ENCODE data around the gene UNC5A. TPM values are rescaled to one million over a fixed set of nuclear protein-coding genes. Genes with fewer than 3 reads are reported as not detected.
A peak's percentile ranks its signal among the peaks of the same experiment; 100 is the strongest.

The UNC5A gene
- total and polyA plus RNA-seq, 9 of the 15 experiments (the other 6 are each of a cell fraction or from before 2014, with no cell fraction given) = not detected

- TF ChIP-seq PREB (CRISPR knock-in tag; IDR thresholded peaks at IDR 0.05) (no peak), ZNF316 (IDR thresholded peaks at IDR 0.05) (peak; percentile 77), SMC3 (conservative IDR thresholded peaks at IDR 0.05; ENCODE audit: insufficient read depth, low read depth, low read length) (no peak), ZC3H4 (CRISPR knock-in tag; IDR thresholded peaks at IDR 0.05; ENCODE audit: borderline replicate concordance) (no peak), FUS (optimal IDR thresholded peaks at IDR 0.05; ENCODE audit: low read depth, low read length) (no peak), HMBOX1 (IDR thresholded peaks at IDR 0.05) (no peak), ZNF655 (CRISPR knock-in tag; IDR thresholded peaks at IDR 0.05) (no peak), ZNF76 (CRISPR knock-in tag; IDR thresholded peaks at IDR 0.05; ENCODE audit: borderline replicate concordance) (no peak), ARNT (IDR thresholded peaks at IDR 0.05) (no peak), ZNF584 (CRISPR knock-in tag; IDR thresholded peaks at IDR 0.05; ENCODE audit: low read depth) (no peak), SMARCB1 (IDR thresholded peaks at IDR 0.05; ENCODE audit: insufficient read length, low read depth) (no peak)
These were observed 22.7 kb upstream of the UNC5A start (continued) for GRCh38 chr5:176787676-176788075.
